PFSK-1 (cell line): ENCODE results near the gene MANEAL.

Experiments used
- POLR2AphosphoS5 ChIP-seq: IDR thresholded peaks from 2 replicates; pipeline ENCODE4 v1.6.1; 2012; ENCODE audit warnings: low read depth, mild to moderate bottlenecking, control low read depth, low read length, moderate library complexity
- TAF1 ChIP-seq: IDR thresholded peaks from 2 replicates; pipeline ENCODE4 v1.6.1; 2012; ENCODE audit warnings: low read length, control low read depth, borderline replicate concordance; ENCODE audit not compliant: insufficient read depth
- TF ChIP-seq, protein P1 (sequence below), 2 experiments: IDR thresholded peaks; 2 replicates each; pipeline versions ENCODE4 v1.6.1 to v1.8.0; 2011 to 2012; ENCODE audit warnings: low read depth in 2 of 2, low read length in 2 of 2, control low read depth in 1 of 2, inconsistent platforms in 1 of 2, mild to moderate bottlenecking in 1 of 2, moderate library complexity in 1 of 2; ENCODE audit not compliant: insufficient read depth in 1 of 2

GRCh38 chr1:37752583-37753471, 40.8 kb upstream of the MANEAL start:
- TF ChIP-seq POLR2AphosphoS5 (no peak), TAF1 (no peak)
- TF ChIP-seq, protein P1, sequence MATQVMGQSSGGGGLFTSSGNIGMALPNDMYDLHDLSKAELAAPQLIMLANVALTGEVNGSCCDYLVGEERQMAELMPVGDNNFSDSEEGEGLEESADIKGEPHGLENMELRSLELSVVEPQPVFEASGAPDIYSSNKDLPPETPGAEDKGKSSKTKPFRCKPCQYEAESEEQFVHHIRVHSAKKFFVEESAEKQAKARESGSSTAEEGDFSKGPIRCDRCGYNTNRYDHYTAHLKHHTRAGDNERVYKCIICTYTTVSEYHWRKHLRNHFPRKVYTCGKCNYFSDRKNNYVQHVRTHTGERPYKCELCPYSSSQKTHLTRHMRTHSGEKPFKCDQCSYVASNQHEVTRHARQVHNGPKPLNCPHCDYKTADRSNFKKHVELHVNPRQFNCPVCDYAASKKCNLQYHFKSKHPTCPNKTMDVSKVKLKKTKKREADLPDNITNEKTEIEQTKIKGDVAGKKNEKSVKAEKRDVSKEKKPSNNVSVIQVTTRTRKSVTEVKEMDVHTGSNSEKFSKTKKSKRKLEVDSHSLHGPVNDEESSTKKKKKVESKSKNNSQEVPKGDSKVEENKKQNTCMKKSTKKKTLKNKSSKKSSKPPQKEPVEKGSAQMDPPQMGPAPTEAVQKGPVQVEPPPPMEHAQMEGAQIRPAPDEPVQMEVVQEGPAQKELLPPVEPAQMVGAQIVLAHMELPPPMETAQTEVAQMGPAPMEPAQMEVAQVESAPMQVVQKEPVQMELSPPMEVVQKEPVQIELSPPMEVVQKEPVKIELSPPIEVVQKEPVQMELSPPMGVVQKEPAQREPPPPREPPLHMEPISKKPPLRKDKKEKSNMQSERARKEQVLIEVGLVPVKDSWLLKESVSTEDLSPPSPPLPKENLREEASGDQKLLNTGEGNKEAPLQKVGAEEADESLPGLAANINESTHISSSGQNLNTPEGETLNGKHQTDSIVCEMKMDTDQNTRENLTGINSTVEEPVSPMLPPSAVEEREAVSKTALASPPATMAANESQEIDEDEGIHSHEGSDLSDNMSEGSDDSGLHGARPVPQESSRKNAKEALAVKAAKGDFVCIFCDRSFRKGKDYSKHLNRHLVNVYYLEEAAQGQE (IDR thresholded peaks at IDR 0.05; ENCODE audit: insufficient read depth in 1 of 2, low read depth in 2 of 2, low read length in 2 of 2): no peak
